GM12875 (cell line): ENCODE data around the gene TTLL10.

Experiments used
- H3K4me3 ChIP-seq: one replicate; pipeline ENCODE4 v1.5.1; 2011; ENCODE audit warnings: low read depth, low read length, control low read depth
- CTCF ChIP-seq: IDR thresholded peaks from 2 replicates; pipeline ENCODE4 v1.5.1; 2011; ENCODE audit warnings: low read depth, mild to moderate bottlenecking, control low read depth, inconsistent platforms, low read length, moderate library complexity, borderline replicate concordance; ENCODE audit not compliant: insufficient read depth

Gene TTLL10

GRCh38 chr1:1128454-1129139 is 45.1 kb upstream of the TTLL10 start:
- H3K4me3 ChIP-seq: no peak overlapping the region
- TF ChIP-seq CTCF: no peak

DNA sequence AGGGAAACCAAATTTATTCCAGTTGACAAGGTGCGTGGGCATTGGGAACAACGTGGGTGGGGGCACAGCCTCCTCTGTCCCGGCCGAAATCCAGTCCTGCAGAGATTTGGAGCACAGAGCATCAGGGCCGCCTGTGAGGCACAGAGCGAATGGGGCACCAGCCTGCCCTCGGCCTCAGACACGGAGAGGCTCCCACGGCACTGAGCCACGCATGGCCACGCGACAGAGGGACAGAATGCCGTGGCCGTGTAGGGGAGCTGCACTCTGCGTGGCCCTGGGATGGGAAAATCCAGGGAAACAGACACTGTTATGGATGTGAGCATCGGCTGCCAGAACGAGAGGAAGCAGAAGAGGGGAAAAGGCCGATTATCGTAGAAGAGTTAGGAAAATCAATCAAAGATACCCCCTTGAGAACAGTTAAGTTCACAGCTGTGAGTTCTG is 44.3 kb upstream of the TTLL10 start:
- no peak for TF ChIP-seq CTCF
- no peak overlapping the region for H3K4me3 ChIP-seq

DNA sequence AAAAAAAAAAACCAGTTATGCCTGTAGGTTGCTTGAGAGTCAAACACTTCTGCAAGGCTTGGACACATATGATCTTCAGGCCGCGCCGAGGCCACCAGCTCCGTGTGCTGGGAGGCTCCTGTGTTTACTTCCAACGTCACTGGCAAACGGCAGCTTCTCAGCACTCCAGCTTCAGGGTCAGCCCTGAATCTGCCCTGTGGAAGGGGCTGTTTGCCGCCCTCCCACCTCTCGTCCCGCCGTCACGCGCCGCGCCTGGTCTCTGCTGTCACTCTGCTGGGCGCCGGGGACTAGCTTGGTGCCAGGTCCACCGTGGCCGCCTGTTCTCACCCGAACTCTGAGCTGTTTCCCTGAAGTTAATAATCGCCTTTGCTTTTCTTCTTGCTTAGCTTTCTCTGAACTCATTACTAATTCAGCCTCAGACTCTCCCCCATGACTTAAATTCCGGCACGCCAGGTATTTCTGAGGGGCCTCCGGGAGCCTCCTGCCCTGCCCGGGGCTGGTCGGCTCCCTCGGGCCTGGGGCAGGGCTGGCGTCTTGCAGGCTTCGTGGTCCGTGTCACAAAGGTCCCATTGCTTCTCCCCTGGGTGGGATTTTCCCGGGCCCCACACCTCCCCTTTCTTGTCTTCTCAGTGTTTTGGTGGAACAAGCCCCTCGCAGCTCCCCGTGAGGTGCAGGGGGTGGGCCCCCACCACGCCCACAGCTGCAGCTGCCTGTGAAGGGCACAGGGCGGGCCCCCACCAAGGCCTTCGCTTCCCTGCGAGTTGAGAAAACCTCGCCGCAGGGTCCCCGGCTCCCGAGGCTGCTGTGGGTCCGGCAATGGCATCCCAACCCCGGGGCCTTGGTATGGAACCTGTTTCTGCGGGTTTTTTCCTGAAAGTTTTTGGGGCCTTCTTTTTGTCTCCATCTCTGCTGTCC is 43.2 kb upstream of the TTLL10 start:
- H3K4me3 ChIP-seq: no peak overlapping the region
- TF ChIP-seq CTCF: no peak

- no peak overlapping the region for H3K4me3 ChIP-seq
- TF ChIP-seq CTCF: no peak
These were observed 41.4 kb upstream of the TTLL10 start for GRCh38 chr1:1132042-1132950.

DNA sequence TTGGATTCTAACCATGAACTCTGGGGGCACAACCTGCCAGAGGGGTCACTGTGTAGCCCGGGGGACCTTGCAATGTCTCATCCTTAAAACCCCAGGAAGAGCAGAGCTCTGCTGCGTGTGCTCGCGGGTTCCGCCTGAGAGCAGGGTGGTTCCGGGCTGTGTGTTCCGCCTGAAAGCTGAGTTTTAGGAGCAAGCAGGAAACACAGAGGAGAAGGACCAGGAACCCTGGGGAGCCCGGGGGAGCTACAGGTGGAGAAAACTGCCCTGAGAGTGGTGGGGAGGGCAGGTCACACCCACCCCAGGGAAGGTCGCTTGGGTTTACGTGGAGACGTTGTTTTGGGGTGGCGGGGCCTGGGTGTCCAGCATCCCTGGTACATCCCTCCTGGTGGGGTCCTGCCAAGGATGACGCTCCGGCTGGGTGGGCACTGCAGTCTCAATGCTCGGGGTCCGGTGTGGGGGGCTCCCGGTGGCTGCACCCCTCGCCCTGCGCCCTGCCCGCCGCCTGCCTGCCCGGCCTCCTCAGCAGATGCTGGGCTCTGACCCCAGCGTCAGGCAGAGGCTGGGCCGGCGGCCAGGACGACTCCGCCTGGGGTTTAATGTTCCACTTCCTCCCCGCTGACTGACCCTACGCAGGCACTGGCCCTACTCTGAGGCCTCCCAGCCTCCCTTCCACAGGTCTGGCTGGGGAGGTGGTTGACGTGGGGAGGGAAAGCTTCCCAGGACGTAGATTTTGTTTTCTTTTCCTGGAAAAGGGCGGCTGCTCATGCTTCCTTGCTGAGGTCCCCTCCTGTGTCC is 40.5 kb upstream of the TTLL10 start:
- no peak for TF ChIP-seq CTCF
- H3K4me3 ChIP-seq: no peak overlapping the region

GRCh38 chr1:1134300-1134970 is 39.2 kb upstream of the TTLL10 start:
- no peak for TF ChIP-seq CTCF
- H3K4me3 ChIP-seq: no peak overlapping the region
